Osteoblast (primary cell): ENCODE data around the gene STAT5B. TPM values are rescaled to one million over a fixed set of nuclear protein-coding genes. Genes with fewer than 3 reads are reported as not detected.

Source experiments
- DNase-seq: peaks from one replicate; pipeline ENCODE4 v3.0.0; 2011; ENCODE audit warnings: low spot score, mixed read lengths; ENCODE audit not compliant: insufficient read length; ENCODE audit errors: missing footprints
- H2AFZ ChIP-seq: 2 replicates; pipeline ENCODE4 v1.6.0; 2011; ENCODE audit warnings: mild to moderate bottlenecking, low read length
- H3K27ac ChIP-seq: 2 replicates; pipeline ENCODE4 v1.5.1; 2011; ENCODE audit warnings: mild to moderate bottlenecking, low read depth, low read length, moderate library complexity
- H3K27me3 ChIP-seq: 2 replicates; pipeline ENCODE4 v1.6.0; 2012; ENCODE audit warnings: mild to moderate bottlenecking, control low read depth, inconsistent platforms, low read length, moderate library complexity; ENCODE audit not compliant: insufficient read depth
- H3K36me3 ChIP-seq: 2 replicates; pipeline ENCODE4 v1.5.1; 2011; ENCODE audit warnings: mild to moderate bottlenecking, low read length, control low read depth, moderate library complexity; ENCODE audit not compliant: insufficient read depth
- H3K4me1 ChIP-seq: 2 replicates; pipeline ENCODE4 v1.5.1; 2011; ENCODE audit warnings: mild to moderate bottlenecking, low read length, control low read depth, moderate library complexity; ENCODE audit not compliant: insufficient read depth
- H3K4me2 ChIP-seq: 2 replicates; pipeline ENCODE4 v1.6.0; 2011; ENCODE audit warnings: mild to moderate bottlenecking, low read length; ENCODE audit not compliant: insufficient read depth
- H3K4me3 ChIP-seq: fragments of 200-600 bp; sonication (generic); 3 replicates; pipeline ENCODE4 v1.5.1; 2012; ENCODE audit warnings: mild to moderate bottlenecking, low read length, inconsistent platforms; ENCODE audit not compliant: insufficient read depth
- H3K79me2 ChIP-seq: 2 replicates; pipeline ENCODE4 v1.6.0; 2012; ENCODE audit warnings: mild to moderate bottlenecking, low read length, control low read depth, inconsistent platforms; ENCODE audit not compliant: insufficient read depth
- H3K9me3 ChIP-seq: 2 replicates; pipeline ENCODE4 v1.5.1; 2011; ENCODE audit warnings: low read depth, low read length, control low read depth
- H4K20me1 ChIP-seq: 2 replicates; pipeline ENCODE4 v1.6.0; 2012; ENCODE audit warnings: mild to moderate bottlenecking, low read length, control low read depth; ENCODE audit not compliant: insufficient read depth
- CTCF ChIP-seq: IDR thresholded peaks from 2 replicates; pipeline ENCODE4 v1.5.1; 2011; ENCODE audit warnings: mild to moderate bottlenecking, low read depth, low read length, moderate library complexity; ENCODE audit errors: extremely low read depth
- total RNA-seq: library from RNA; depleted of rRNA; stranded (reverse); fragments of >200 nt; gene quantifications from 2 replicates; pipeline ENCODE4 v1.2.3, GENCODE V29; 2012

The STAT5B gene
- total RNA-seq, result 22.8 and 23.6 TPM in 2 replicates

GRCh38 chr17:42276359-42276608 lies at the start of gene STAT5B:
Gene STAT5B (minus strand): TSS chr17:42276391. CDS start chr17:42232127, 44,264 bp downstream.
- TF ChIP-seq CTCF, result no peak
- Histone ChIP-seq H3K79me2 (peaks cover 42% of the 10 kb centered on the region), H3K4me3 (peak within 1 kb of the TSS; percentile 72), H2AFZ (peak within 1 kb of the TSS; percentile 78), H4K20me1 (peaks cover 28% of the 10 kb centered on the region), H3K36me3 (no peaks in the 10 kb centered on the region), H3K4me2 (peak within 1 kb of the TSS; percentile 85), H3K27me3 (no peaks in the 10 kb centered on the region), H3K27ac (peak within 1 kb of the TSS; percentile 54), H3K9me3 (no peaks in the 10 kb centered on the region), H3K4me1 (peaks cover 12% of the 10 kb centered on the region)
- DNase-seq, result peak; percentile 99

GRCh38 chr17:42325026-42325425 lies 48.8 kb upstream of the STAT5B start:
- Histone ChIP-seq H2AFZ (no peak overlapping the region), H3K9me3 (no peaks in the 10 kb centered on the region), H3K4me3 (no peak overlapping the region), H3K79me2 (peaks cover 8% of the 10 kb centered on the region), H4K20me1 (peaks cover 18% of the 10 kb centered on the region), H3K36me3 (peaks cover 72% of the 10 kb centered on the region), H3K27ac (peak overlapping the region; percentile 82), H3K27me3 (no peaks in the 10 kb centered on the region), H3K4me1 (peaks cover 41% of the 10 kb centered on the region), H3K4me2 (no peak overlapping the region)
- TF ChIP-seq CTCF, result no peak
- peak; percentile 97 for DNase-seq

GRCh38 chr17:42323268-42323773 lies 47.1 kb upstream of the STAT5B start:
- Histone ChIP-seq H2AFZ (no peak overlapping the region), H3K27ac (peak overlapping the region; percentile 40), H3K4me3 (no peak overlapping the region), H4K20me1 (peaks cover 24% of the 10 kb centered on the region), H3K79me2 (peaks cover 11% of the 10 kb centered on the region), H3K4me2 (no peak overlapping the region), H3K36me3 (peaks cover 79% of the 10 kb centered on the region), H3K9me3 (no peaks in the 10 kb centered on the region), H3K27me3 (no peaks in the 10 kb centered on the region), H3K4me1 (peaks cover 29% of the 10 kb centered on the region)
- DNase-seq, result no peak
- no peak for TF ChIP-seq CTCF

GRCh38 chr17:42322382-42323267 lies 46.4 kb upstream of the STAT5B start:
- no peak overlapping the region for H3K4me2 ChIP-seq
- peak; percentile 100 for TF ChIP-seq CTCF
- H3K27me3 ChIP-seq, result no peaks in the 10 kb centered on the region
- no peak overlapping the region for H3K4me3 ChIP-seq
- H3K36me3 ChIP-seq, result peaks cover 80% of the 10 kb centered on the region
- H3K27ac ChIP-seq, result peak overlapping the region; percentile 78
- no peak overlapping the region for H2AFZ ChIP-seq
- H3K9me3 ChIP-seq, result no peaks in the 10 kb centered on the region
- DNase-seq, result peak; percentile 93
- peaks cover 11% of the 10 kb centered on the region for H3K79me2 ChIP-seq
- peaks cover 29% of the 10 kb centered on the region for H3K4me1 ChIP-seq
- peaks cover 28% of the 10 kb centered on the region for H4K20me1 ChIP-seq
